Subcutaneous adipose tissue (tissue), 4 donors: ENCODE results near the gene CATSPER3. TPM values are rescaled to one million over a fixed set of nuclear protein-coding genes. Genes with fewer than 3 reads are reported as not detected.

Experiments used
- CTCF ChIP-seq: fragments of 450-650 bp; IDR thresholded peaks from one replicate; pipeline ENCODE4 v1.5.1; 2016; ENCODE audit warnings: low read depth, mild to moderate bottlenecking, control low read depth, antibody characterized with exemption, moderate library complexity
- total RNA-seq, 4 donors: library from RNA; depleted of rRNA; stranded (reverse); fragments of >200 nt; gene quantifications; one replicate each; pipeline ENCODE4 v1.1.0, GENCODE V29; 2016

The CATSPER3 gene
- total RNA-seq, 4 donors from 2014 or later: 0.34 to 0.98 TPM; not detected in 2

- TF ChIP-seq CTCF: no peak
Observed at GRCh38 chr5:135031813-135032694, 64.3 kb downstream of the CATSPER3 start.

GRCh38 chr5:135032695-135032998 is 64.9 kb downstream of the CATSPER3 start:
- TF ChIP-seq CTCF: no peak

- no peak for TF ChIP-seq CTCF
Observed at GRCh38 chr5:135032999-135033861, 65.5 kb downstream of the CATSPER3 start.

GRCh38 chr5:135033901-135034235 is 66.2 kb downstream of the CATSPER3 start, which contains the start of gene PITX1:
Gene PITX1, minus strand, starts transcription at chr5:135034228. Its CDS starts 347 bp downstream, at chr5:135033881.
- TF ChIP-seq CTCF: no peak

- no peak for TF ChIP-seq CTCF
Observed at GRCh38 chr5:135034236-135034962, 66.7 kb downstream of the CATSPER3 start.

GRCh38 chr5:135034963-135035677 is 67.4 kb downstream of the CATSPER3 start:
- no peak for TF ChIP-seq CTCF
